Adipocyte (in vitro differentiated cells): ENCODE data around the gene RSKR.
"Not testable (repeated sequence)": the region's sequence is repeated elsewhere in the genome, so short reads cannot be mapped to it uniquely, and the experiment has no call there.

Experiments
- DNase-seq: peaks from one replicate; pipeline ENCODE4 v3.0.0-alpha.2; 2015; ENCODE audit warnings: low read depth
- H3K27me3 ChIP-seq: replicated peaks from 2 replicates; pipeline ENCODE4 v1.7.0; 2013; ENCODE audit warnings: mild to moderate bottlenecking, low read length, moderate library complexity; ENCODE audit not compliant: control insufficient read depth, insufficient read depth
- H3K36me3 ChIP-seq: 2 replicates; pipeline ENCODE4 v1.7.0; 2013; ENCODE audit warnings: low read length, mild to moderate bottlenecking, moderate library complexity; ENCODE audit not compliant: control insufficient read depth, insufficient read depth, severe bottlenecking
- H3K4me1 ChIP-seq: 2 replicates; pipeline ENCODE4 v1.7.0; 2013; ENCODE audit warnings: mild to moderate bottlenecking, low read length, moderate library complexity; ENCODE audit not compliant: control insufficient read depth, insufficient read depth
- H3K4me3 ChIP-seq: 2 replicates; pipeline ENCODE4 v1.7.0; 2013; ENCODE audit warnings: mild to moderate bottlenecking, low read length, moderate library complexity
- H3K9ac ChIP-seq: 2 replicates; pipeline ENCODE4 v1.7.0; 2013; ENCODE audit warnings: mild to moderate bottlenecking, low read length, moderate library complexity
- H3K9me3 ChIP-seq: 2 replicates; pipeline ENCODE4 v1.7.0; 2013; ENCODE audit warnings: mild to moderate bottlenecking, low read length, moderate library complexity; ENCODE audit not compliant: control insufficient read depth

RSKR gene, protein sequence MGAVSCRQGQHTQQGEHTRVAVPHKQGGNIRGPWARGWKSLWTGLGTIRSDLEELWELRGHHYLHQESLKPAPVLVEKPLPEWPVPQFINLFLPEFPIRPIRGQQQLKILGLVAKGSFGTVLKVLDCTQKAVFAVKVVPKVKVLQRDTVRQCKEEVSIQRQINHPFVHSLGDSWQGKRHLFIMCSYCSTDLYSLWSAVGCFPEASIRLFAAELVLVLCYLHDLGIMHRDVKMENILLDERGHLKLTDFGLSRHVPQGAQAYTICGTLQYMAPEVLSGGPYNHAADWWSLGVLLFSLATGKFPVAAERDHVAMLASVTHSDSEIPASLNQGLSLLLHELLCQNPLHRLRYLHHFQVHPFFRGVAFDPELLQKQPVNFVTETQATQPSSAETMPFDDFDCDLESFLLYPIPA

DNA sequence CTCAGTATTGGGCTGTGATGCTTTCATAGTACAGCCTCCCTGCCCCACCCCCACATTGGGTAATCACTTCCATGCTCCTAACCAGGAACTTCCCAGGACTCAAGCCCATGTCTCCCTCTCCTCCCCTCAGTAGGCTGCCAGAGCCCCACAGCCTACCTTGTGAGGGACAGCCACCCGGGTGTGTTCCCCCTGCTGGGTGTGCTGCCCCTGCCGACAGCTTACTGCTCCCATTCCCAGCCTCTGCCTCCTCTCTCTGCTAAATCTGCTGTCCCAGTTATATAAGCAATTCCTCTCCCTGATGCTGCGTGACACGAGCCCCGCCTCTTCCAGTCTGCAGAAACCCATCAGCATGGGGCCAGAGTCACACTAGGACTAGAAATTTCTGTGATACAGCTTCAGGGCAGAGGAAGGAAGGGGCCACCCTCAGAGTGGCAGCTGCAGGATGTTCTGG, at the start of gene RSKR:
Gene RSKR, minus strand, starts transcription at position 255 of the 451 bp plus-strand sequence. Its CDS starts 24 bp downstream, at position 231.
- peaks cover 3% of the 10 kb centered on the region for H3K4me1 ChIP-seq
- H3K27me3 ChIP-seq: no peaks in the 10 kb centered on the region
- no peak within 1 kb of the TSS for H3K4me3 ChIP-seq
- H3K36me3 ChIP-seq: peaks cover 60% of the 10 kb centered on the region
- DNase-seq: peak; percentile 4
- no peak within 1 kb of the TSS for H3K9ac ChIP-seq
- no peaks in the 10 kb centered on the region for H3K9me3 ChIP-seq

DNA sequence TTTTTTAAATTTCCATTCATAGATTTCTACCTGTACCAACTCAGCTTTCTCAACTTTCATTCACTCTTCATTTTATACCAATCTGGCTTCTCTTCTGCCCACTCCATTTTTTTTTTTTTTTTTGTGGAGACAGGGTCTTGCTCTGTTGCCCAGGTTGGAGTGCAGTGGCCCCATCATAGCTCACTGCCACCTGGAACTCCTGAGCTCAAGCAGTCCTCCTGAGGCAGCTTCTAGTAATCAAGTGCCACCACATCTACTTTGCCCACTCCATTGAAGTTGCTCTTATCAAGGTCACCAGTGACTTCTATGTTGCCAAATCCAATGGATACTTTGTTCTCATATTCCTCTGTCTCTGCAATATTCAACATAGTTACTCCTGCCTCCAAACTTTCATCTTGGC, 49.7 kb upstream of the RSKR start:
- Histone ChIP-seq H3K9me3 (no peaks in the 10 kb centered on the region), H3K4me3 (peak overlapping the region; percentile 98), H3K27me3 (no peaks in the 10 kb centered on the region), H3K9ac (no peak overlapping the region), H3K36me3 (peaks cover 18% of the 10 kb centered on the region), H3K4me1 (peaks cover 28% of the 10 kb centered on the region)
- no peak for DNase-seq

- peak overlapping the region; percentile 98 for H3K4me3 ChIP-seq
- H3K9me3 ChIP-seq: no peaks in the 10 kb centered on the region
- H3K36me3 ChIP-seq: peaks cover 11% of the 10 kb centered on the region
- peaks cover 28% of the 10 kb centered on the region for H3K4me1 ChIP-seq
- H3K27me3 ChIP-seq: no peaks in the 10 kb centered on the region
- no peak for DNase-seq
- peak overlapping the region; percentile 96 for H3K9ac ChIP-seq
Measured at GRCh38 chr17:28662527-28662829, 48.5 kb upstream of the RSKR start.

- Histone ChIP-seq H3K9me3 (no peaks in the 10 kb centered on the region), H3K27me3 (no peaks in the 10 kb centered on the region), H3K36me3 (peaks cover 11% of the 10 kb centered on the region), H3K4me3 (peak within 1 kb of the TSS; percentile 98), H3K4me1 (peaks cover 28% of the 10 kb centered on the region), H3K9ac (peak within 1 kb of the TSS; percentile 96)
- peak; percentile 97 for DNase-seq
Measured at GRCh38 chr17:28661635-28662526, 47.9 kb upstream of the RSKR start, which contains the start of the genes SDF2 and SUPT6H. TSS of gene SDF2 (minus strand) at chr17:28661906. CDS start at chr17:28661876, 30 bp downstream. TSS of gene SUPT6H (plus strand) at chr17:28662205. CDS start at chr17:28673402, 11,197 bp downstream.

DNA sequence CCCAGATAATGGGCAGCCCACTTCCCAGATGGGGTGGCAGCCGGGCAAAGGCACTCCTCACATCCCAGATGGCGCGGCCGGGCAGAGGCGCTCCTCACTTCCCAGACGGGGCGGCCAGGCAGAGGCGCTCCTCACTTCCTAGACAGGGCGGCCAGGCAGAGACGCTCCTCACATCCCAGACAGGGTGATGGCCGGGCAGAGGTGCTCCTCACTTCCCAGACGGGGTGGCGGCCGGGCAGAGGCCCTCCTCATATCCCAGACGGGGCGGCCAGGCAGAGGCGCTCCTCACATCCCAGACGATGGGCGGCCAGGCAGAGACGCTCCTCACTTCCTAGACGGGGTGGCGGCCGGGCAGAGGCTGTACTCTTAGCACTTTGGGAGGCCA, 45.5 kb upstream of the RSKR start:
- H3K9ac ChIP-seq, DNase-seq, H3K4me3 ChIP-seq, H3K36me3 ChIP-seq, H3K27me3 ChIP-seq, H3K9me3 ChIP-seq: not testable (repeated sequence)
- H3K4me1 ChIP-seq: peaks cover 28% of the 10 kb centered on the region

DNA sequence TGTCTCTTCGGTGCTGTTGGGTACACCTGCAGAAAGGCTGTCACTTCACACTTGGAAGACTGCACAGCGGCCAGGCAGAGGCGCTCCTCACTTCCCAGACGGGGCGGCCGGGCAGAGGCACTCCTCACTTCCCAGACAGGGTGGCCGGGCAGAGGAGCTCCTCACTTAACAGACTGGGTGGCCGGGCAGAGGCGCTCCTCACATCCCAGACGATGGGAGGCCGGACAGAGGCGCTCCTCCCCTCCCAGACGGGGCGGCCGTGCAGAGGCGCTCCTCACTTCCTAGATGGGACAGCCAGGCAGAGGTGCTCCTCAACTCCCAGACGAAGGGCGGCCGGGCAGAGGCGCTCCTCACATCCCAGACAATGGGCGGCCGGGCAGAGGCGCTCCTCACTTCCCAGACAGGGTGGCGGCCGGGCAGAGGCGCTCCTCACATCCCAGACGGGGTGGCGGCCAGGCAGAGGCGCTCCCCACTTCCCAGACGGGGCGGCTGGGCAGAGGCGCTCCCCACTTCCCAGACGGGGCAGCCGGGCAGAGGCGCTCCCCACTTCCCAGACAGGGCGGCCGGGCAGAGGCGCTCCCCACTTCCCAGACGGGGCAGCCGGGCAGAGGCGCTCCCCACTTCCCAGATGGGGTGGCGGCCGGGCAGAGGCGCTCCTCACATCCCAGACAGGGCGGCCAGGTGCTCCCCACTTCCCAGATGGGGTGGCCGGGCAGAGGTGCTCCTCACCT, 44.9 kb upstream of the RSKR start:
- H3K36me3 ChIP-seq, H3K9me3 ChIP-seq, DNase-seq, H3K9ac ChIP-seq, H3K4me3 ChIP-seq, H3K27me3 ChIP-seq: not testable (repeated sequence)
- peaks cover 26% of the 10 kb centered on the region for H3K4me1 ChIP-seq

DNA sequence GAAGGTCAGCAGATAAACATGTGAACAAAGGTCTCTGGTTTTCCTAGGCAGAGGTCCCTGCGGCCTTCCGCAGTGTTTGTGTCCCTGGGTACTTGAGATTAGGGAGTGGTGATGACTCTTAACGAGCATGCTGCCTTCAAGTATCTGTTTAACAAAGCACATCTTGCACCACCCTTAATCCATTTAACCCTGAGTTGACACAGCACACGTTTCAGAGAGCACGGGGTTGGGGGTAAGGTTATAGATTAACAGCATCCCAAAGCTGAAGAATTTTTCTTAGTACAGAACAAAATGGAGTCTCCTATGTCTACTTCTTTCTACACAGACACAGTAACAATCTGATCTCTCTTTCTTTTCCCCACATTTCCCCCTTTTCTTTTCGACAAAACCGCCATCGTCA, 44.4 kb upstream of the RSKR start:
- not testable (repeated sequence) for H3K27me3 ChIP-seq, H3K9me3 ChIP-seq, H3K9ac ChIP-seq, H3K36me3 ChIP-seq, DNase-seq, H3K4me3 ChIP-seq
- peaks cover 20% of the 10 kb centered on the region for H3K4me1 ChIP-seq

DNA sequence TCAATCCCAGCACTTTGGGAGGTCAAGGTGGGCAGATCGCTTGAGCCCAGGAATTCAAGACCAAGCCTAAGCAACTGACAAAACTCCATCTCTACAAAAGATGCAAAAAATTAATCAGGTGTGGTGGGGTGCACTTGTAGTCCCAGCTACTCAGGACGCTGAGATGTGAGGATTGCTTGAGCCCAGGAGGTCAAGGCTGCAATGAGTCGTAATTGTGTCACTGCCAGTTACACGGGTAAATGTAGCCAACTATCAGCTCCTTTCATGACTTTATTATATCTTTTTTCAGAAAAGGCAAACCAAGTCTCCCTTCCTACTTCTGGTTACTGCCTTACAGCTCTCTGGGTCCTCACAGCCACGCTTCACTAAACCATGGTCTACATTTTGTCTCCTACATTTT, 43.8 kb upstream of the RSKR start:
- Histone ChIP-seq H3K27me3 (no peaks in the 10 kb centered on the region), H3K4me1 (peaks cover 14% of the 10 kb centered on the region), H3K9ac (no peak overlapping the region), H3K9me3 (no peaks in the 10 kb centered on the region), H3K4me3 (no peak overlapping the region), H3K36me3 (peaks cover 5% of the 10 kb centered on the region)
- DNase-seq: no peak

DNA sequence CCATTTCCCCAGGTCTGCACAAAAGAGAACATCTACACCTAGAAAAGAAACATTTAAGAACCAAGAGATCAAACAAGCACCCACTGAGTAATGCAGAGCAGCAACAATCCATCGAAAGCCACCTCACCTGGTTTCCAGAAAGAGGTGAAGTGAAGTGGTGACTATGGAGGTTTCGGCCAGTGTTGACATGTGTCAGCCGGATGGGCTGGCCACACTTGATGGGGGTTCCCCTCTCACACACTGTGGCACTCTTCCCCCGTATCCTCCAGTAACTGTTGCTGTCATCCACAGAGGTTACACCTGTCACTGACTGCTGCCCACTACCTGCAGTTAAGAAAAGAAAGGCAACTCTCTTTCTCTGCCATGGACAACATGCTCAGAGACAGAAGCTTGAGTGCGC, 41.2 kb upstream of the RSKR start:
- H3K9me3 ChIP-seq: no peaks in the 10 kb centered on the region

GRCh38 chr17:28648698-28649097, 34.7 kb upstream of the RSKR start:
- H3K4me1 ChIP-seq: peaks cover 16% of the 10 kb centered on the region
- H3K9ac ChIP-seq: no peak overlapping the region
- H3K36me3 ChIP-seq: peaks cover 29% of the 10 kb centered on the region
- H3K27me3 ChIP-seq: no peaks in the 10 kb centered on the region
- H3K9me3 ChIP-seq: no peaks in the 10 kb centered on the region
- no peak for DNase-seq
- no peak overlapping the region for H3K4me3 ChIP-seq

More for the DNA sequence above, 41.2 kb upstream of the RSKR start:
- Histone ChIP-seq H3K4me3 (no peak overlapping the region), H3K36me3 (peaks cover 21% of the 10 kb centered on the region), H3K4me1 (peaks cover 3% of the 10 kb centered on the region), H3K9ac (no peak overlapping the region), H3K27me3 (no peaks in the 10 kb centered on the region)
- no peak for DNase-seq
